ENCODE data around the gene ATRNL1.

GRCh38 chr10:115422624-115423023 is 329.5 kb downstream of the ATRNL1 start:
- TF ChIP-seq POLR2A (IDR thresholded peaks at IDR 0.05; ENCODE audit: control extremely low read depth in 1 of 2, low read depth in 2 of 2, low read length in 2 of 2) (no peak), POLR2AphosphoS5 (IDR thresholded peaks at IDR 0.05; ENCODE audit: low read depth, low read length) (no peak), CEBPB (IDR thresholded peaks at IDR 0.05; ENCODE audit: low read depth, low read length) (no peak), CTCF (IDR thresholded peaks at IDR 0.05; ENCODE audit: control extremely low read depth in 1 of 3, insufficient read depth in 1 of 3, low read depth in 1 of 3, low read length in 3 of 3) (no peak), YY1 (IDR thresholded peaks at IDR 0.05; ENCODE audit: low read depth, low read length) (no peak), RXRA (IDR thresholded peaks at IDR 0.05; ENCODE audit: insufficient read depth, low read depth, low read length) (no peak), CBX8 (IDR thresholded peaks at IDR 0.05; ENCODE audit: borderline replicate concordance, low read depth, low read length) (no peak), EZH2 (IDR thresholded peaks at IDR 0.05; ENCODE audit: low read depth, low read length, severe bottlenecking) (no peak), MAX (IDR thresholded peaks at IDR 0.05) (no peak), BRCA1 (IDR thresholded peaks at IDR 0.05; ENCODE audit: low read depth, low read length) (no peak), ATF2 (IDR thresholded peaks at IDR 0.05; ENCODE audit: low read length) (no peak), RAD21 (IDR thresholded peaks at IDR 0.05 in 1 of 2, conservative IDR thresholded peaks at IDR 0.05 in 1 of 2; ENCODE audit: low read depth in 2 of 2, low read length in 2 of 2) (no peak)

Data from H1 (cell line).